Heart left ventricle (tissue), 13 donors: ENCODE results near the gene PABPN1L.

Experiments used
- POLR2A ChIP-seq, 2 donors: fragments of 450-650 bp; IDR thresholded peaks; one replicate each; pipeline ENCODE4 v1.6.1; 2017; ENCODE audit warnings: antibody characterized with exemption in 2 of 2, mild to moderate bottlenecking in 2 of 2, moderate library complexity in 2 of 2
- TF ChIP-seq, protein P1 (sequence below), 12 donors: fragments of 200-600 bp; sonication (generic) in 4 of 12; IDR thresholded peaks; one replicate each; pipeline versions ENCODE4 v1.5.0 to v1.8.0; 2018 to 2022; ENCODE audit warnings: antibody characterized with exemption in 12 of 12, mild to moderate bottlenecking in 5 of 12
- donor health status: ischemic (EF 13 %, LVEDD 7.1; RV severe dilation, severe dysfunction).
- donor health status: DM: no; HTN: yes; CAD: no.
- donor health status: DM: no; HTN: no; CAD: no.
- donor health status: ischemic (EF 25% LVEDD 6.9; RV normal size, moderate dysfunction).
- donor health status: ischemic (EF 25% LVEDD 5.7; RV mildly dilated, moderate dysfunction).
- donor health status: ischemic (EF 35%, LVEDD 5.7; RV mildly dilated, moderate dysfunction).
- donor health status: nonischemic (EF 11% LVEDD 7.7; RV severe dilation, severe dysfunction).
- donor health status: DM: yes; HTN: yes; CAD: no.
- donor health status: PGD.
- donor health status: ischemic (EF 29% LVEDD 5.4; RV normal size, mild dysfunction).
- donor health status: nonischemic (EF 23%, LVEDD 6.1; RV moderate dilation, normal function).

DNA sequence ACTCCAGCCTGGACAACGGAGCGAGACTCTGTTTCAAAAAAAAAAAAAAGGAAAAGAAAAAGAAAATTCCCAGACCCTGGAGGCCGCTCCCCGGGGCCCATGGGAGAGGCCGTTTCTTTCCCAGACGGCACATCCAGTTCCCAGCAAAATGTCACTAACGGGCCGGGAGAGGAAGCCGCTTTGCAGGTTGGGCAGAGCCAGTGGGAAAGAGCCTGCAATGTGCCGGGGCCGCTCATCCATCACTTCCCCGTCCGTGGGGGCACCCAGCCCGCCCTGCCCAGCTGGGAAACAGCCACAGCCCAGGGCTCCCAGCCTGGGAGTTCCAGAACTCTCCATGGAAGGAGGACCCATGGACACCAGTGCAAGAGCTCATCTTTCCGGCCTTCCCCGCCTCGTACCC, 41.8 kb upstream of the PABPN1L start:
- TF ChIP-seq, protein P1, sequence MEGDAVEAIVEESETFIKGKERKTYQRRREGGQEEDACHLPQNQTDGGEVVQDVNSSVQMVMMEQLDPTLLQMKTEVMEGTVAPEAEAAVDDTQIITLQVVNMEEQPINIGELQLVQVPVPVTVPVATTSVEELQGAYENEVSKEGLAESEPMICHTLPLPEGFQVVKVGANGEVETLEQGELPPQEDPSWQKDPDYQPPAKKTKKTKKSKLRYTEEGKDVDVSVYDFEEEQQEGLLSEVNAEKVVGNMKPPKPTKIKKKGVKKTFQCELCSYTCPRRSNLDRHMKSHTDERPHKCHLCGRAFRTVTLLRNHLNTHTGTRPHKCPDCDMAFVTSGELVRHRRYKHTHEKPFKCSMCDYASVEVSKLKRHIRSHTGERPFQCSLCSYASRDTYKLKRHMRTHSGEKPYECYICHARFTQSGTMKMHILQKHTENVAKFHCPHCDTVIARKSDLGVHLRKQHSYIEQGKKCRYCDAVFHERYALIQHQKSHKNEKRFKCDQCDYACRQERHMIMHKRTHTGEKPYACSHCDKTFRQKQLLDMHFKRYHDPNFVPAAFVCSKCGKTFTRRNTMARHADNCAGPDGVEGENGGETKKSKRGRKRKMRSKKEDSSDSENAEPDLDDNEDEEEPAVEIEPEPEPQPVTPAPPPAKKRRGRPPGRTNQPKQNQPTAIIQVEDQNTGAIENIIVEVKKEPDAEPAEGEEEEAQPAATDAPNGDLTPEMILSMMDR (IDR thresholded peaks at IDR 0.05) = no peak
- TF ChIP-seq POLR2A (IDR thresholded peaks at IDR 0.05) = no peak
